SJCRH30 (cell line): Measurements from ENCODE around the gene KCMF1. TPM values are rescaled to one million over a fixed set of nuclear protein-coding genes. Genes with fewer than 3 reads are reported as not detected.

ENCODE experiments used
- DNase-seq, 2 experiments: peaks; one replicate each; pipeline ENCODE4 v3.0.0-alpha.2; 2015 to 2020
- H3K27ac ChIP-seq: fragments of 250-450 bp; sonication (Bioruptor Pico); 2 replicates; pipeline ENCODE4 v1.5.1; 2020; ENCODE audit warnings: mild to moderate bottlenecking, moderate library complexity
- H3K27me3 ChIP-seq: fragments of 250-450 bp; sonication (Bioruptor Pico); 2 replicates; pipeline ENCODE4 v1.5.1; 2020; ENCODE audit warnings: mild to moderate bottlenecking, moderate library complexity
- H3K36me3 ChIP-seq: fragments of 250-450 bp; sonication (Bioruptor Pico); 2 replicates; pipeline ENCODE4 v1.5.1; 2020; ENCODE audit warnings: mild to moderate bottlenecking, moderate library complexity
- H3K4me1 ChIP-seq: fragments of 250-450 bp; sonication (Bioruptor Pico); 2 replicates; pipeline ENCODE4 v1.5.1; 2020; ENCODE audit warnings: mild to moderate bottlenecking, moderate library complexity
- H3K4me3 ChIP-seq: fragments of 250-450 bp; sonication (Bioruptor Pico); 2 replicates; pipeline ENCODE4 v1.5.1; 2020; ENCODE audit warnings: mild to moderate bottlenecking, moderate library complexity
- H3K9me3 ChIP-seq: fragments of 250-450 bp; sonication (Bioruptor Pico); replicated peaks from 2 replicates; pipeline ENCODE4 v1.5.1; 2020; ENCODE audit warnings: mild to moderate bottlenecking, moderate library complexity
- total RNA-seq: library from RNA; depleted of rRNA; stranded (reverse); fragments of >200 nt; shearing (Covaris generic); gene quantifications from 2 replicates; pipeline ENCODE4 v1.2.3, GENCODE V29; 2014

The KCMF1 gene
- total RNA-seq, 1 experiment from 2014 or later = 93.0 TPM

DNA sequence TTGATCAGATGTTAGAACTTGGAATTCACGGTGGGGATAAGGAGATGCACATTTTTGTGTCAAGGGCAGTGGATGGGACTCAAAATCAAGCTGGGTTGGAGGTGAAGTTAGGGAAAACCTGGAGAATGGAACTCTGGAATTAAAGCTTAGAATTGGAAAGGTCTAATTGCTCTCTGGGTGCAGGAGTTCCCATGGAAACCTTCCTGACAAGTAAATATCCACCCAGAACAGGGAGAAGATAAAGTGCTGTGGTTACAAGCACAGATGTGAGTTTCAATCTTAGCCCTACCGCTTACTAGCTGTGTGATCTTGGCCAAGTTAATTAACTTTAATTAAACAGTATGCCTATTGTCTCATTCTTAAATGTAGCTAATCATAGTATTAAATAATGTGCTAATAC, 90.9 kb downstream of the KCMF1 start:
- Histone ChIP-seq H3K27ac (no peak overlapping the region), H3K4me1 (peaks cover 18% of the 10 kb centered on the region), H3K9me3 (no peaks in the 10 kb centered on the region), H3K4me3 (no peak overlapping the region), H3K36me3 (no peaks in the 10 kb centered on the region), H3K27me3 (no peaks in the 10 kb centered on the region)
- no peak for DNase-seq

DNA sequence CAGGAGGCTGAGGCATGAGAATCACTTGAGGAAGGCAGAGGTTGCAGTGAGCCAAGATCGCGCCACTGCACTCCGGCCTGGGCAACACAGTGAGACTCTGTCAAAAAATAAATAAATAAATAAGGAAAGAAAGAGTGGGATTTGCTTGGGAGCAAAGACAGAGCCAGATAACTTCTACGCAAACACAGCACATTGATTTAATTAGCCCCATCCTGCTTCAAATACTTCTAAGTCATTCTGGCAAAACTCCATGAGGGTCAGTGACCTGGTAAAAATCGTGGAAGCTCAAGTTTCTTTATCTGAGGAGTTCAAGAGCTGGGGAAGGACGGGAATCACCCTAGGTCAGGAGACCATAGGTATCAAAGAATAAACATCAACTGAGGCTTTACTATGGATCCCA, 91.6 kb downstream of the KCMF1 start:
- no peak overlapping the region for H3K4me3 ChIP-seq
- no peak for DNase-seq
- peaks cover 18% of the 10 kb centered on the region for H3K4me1 ChIP-seq
- no peak overlapping the region for H3K27ac ChIP-seq
- H3K27me3 ChIP-seq = no peaks in the 10 kb centered on the region
- no peaks in the 10 kb centered on the region for H3K36me3 ChIP-seq
- no peaks in the 10 kb centered on the region for H3K9me3 ChIP-seq

DNA sequence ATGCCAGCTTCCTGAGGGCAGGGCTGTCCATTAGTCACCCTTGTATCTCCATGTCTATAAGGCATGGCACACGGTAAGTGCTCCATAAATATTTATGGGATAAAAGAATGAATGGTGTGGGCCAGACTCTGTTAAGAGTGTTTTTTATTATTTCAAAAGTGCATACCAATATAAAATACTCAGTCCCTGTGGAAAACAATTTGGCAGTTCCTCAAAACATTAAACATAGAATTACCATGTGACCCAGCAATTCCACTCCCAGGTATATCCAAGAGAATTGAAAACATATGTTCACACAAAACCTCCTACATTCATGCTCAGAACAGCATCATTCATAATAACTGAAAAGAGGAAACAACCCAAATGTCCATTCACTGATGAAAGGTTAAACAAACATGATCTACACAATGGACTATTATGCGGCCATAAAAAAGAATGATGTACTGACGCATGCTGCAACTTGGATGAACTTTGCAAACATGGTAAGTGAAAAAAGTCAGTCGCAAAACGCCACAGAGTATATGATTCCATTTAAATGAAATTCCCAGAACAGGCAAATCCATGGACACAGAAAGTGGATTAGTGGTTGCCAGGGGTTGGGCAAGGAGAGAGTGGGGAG, 93.1 kb downstream of the KCMF1 start:
- no peak overlapping the region for H3K27ac ChIP-seq
- peaks cover 18% of the 10 kb centered on the region for H3K4me1 ChIP-seq
- H3K4me3 ChIP-seq = no peak overlapping the region
- H3K9me3 ChIP-seq = no peaks in the 10 kb centered on the region
- no peaks in the 10 kb centered on the region for H3K36me3 ChIP-seq
- H3K27me3 ChIP-seq = no peaks in the 10 kb centered on the region
- DNase-seq = no peak

- Histone ChIP-seq H3K36me3 (no peaks in the 10 kb centered on the region), H3K4me1 (peaks cover 18% of the 10 kb centered on the region), H3K4me3 (no peak overlapping the region), H3K27me3 (no peaks in the 10 kb centered on the region), H3K27ac (no peak overlapping the region), H3K9me3 (no peaks in the 10 kb centered on the region)
- peak; percentile 37 to 49 for DNase-seq
These were observed 94.1 kb downstream of the KCMF1 start for GRCh38 chr2:85064927-85065577.

DNA sequence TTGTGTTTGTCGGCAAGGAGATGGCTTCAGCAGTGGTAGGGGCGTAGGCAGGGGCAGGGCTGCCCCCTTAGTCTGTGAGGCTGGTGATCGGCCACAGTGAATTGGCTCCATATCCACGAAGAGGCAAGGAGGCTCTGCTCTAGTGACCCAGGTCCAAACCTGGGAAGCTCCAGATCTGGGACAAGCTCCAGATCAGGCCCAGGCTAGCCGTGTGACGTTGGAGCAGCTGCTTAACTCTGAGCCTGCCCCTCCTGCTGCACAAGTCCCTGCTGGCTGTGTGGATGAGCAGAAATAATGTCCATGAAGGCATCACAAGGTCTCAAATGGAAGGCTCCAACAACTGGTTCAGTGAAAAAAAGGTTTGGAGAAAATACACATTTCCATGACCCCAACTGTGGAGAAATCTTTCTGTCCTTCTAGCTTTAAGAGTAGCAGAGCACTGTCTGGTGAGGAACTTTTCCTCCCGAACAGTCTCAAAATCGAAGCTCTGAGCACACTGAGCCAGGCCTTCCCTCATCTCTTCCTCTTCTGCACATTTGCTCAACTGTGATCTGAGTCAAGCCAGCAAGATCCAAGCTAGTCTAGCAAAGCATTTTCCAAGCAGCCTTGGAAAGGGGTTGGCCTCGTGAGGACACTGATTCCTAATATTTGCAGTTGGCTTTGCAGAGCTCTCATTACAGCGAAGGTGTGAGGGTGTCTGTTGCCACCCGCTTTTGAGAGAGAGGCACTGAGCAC, 95.2 kb downstream of the KCMF1 start:
- H3K4me1 ChIP-seq = peaks cover 18% of the 10 kb centered on the region
- no peak overlapping the region for H3K27ac ChIP-seq
- H3K27me3 ChIP-seq = no peaks in the 10 kb centered on the region
- DNase-seq = peak; percentile 32 to 58
- H3K9me3 ChIP-seq = no peaks in the 10 kb centered on the region
- no peaks in the 10 kb centered on the region for H3K36me3 ChIP-seq
- H3K4me3 ChIP-seq = no peak overlapping the region

- peak overlapping the region; percentile 36 for H3K4me3 ChIP-seq
- no peak overlapping the region for H3K27ac ChIP-seq
- DNase-seq = peak; percentile 89 to 95
- H3K4me1 ChIP-seq = peaks cover 18% of the 10 kb centered on the region
- no peaks in the 10 kb centered on the region for H3K36me3 ChIP-seq
- H3K27me3 ChIP-seq = no peaks in the 10 kb centered on the region
- no peaks in the 10 kb centered on the region for H3K9me3 ChIP-seq
These were observed 96.0 kb downstream of the KCMF1 start for GRCh38 chr2:85066874-85067351.

GRCh38 chr2:85071096-85071495, 100.1 kb downstream of the KCMF1 start:
- Histone ChIP-seq H3K36me3 (no peaks in the 10 kb centered on the region), H3K4me1 (peaks cover 6% of the 10 kb centered on the region), H3K9me3 (no peaks in the 10 kb centered on the region), H3K27me3 (no peaks in the 10 kb centered on the region), H3K4me3 (no peak overlapping the region), H3K27ac (no peak overlapping the region)
- no peak for DNase-seq

- no peak for DNase-seq
- H3K4me1 ChIP-seq = no peaks in the 10 kb centered on the region
- H3K4me3 ChIP-seq = no peak overlapping the region
- H3K9me3 ChIP-seq = no peaks in the 10 kb centered on the region
- H3K27me3 ChIP-seq = no peaks in the 10 kb centered on the region
- H3K36me3 ChIP-seq = no peaks in the 10 kb centered on the region
- H3K27ac ChIP-seq = no peak overlapping the region
These were observed 102.1 kb downstream of the KCMF1 start for GRCh38 chr2:85073033-85073432.

DNA sequence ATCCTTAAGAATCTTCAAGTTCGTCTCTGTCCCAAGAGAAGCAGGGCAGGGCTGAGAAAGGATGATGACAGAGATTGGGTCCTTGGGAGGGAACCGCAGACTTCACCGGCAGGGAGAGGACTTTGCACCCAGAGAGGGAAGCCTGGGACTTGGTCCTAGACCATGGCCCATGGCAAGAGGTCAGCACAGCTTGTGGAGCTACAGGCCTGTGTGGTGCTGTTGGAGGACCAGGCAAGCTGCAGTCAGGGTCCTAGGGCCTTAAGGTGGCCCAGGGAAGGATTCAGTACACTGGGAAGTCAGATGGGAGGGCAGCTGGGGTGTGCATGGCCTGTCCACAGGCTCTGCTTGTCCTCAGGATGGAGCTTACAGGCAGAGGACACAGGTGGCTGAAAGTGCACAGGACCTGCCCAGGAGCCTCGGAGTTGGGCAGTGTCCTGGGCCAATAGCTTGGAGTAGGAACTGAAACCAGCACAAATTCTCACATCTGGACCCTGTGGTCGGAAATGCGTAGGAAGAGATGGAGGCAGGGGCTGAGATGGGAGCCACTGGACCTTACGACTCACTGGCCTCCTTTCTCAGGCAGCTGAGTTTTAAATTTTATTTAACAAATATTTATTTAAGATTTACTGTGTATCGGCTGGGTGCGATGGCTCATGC, 105.8 kb downstream of the KCMF1 start:
- Histone ChIP-seq H3K27ac (no peak overlapping the region), H3K27me3 (no peaks in the 10 kb centered on the region), H3K4me3 (no peak overlapping the region), H3K4me1 (no peaks in the 10 kb centered on the region), H3K36me3 (no peaks in the 10 kb centered on the region), H3K9me3 (peaks cover 8% of the 10 kb centered on the region)
- no peak for DNase-seq

DNA sequence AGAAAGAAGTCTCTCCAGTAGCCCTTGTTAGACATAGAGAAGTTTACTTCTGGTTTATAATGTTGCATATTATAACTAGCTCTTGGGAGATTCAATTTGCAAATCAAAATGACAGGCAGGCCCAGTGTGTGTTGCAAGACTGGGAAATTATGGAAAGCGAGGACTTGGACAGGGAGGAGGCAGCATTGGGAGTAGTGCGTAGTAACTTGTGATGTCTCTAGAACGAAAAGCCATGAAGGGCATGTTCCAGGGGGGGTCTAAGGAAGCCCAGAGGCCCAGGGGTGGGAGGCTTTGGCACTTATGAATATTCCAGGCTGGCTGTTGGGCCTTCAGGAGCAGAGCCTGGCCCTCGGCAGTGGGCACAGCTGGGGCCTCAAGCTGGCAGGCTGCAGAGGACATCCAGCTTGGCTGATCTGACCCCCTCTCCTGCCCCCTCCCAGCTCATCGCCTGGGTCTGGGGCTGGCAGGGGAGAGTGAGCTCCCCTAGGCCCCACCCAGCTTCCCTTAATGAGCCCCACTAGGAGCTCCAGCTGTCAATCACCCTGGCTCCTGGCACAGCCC, 107.0 kb downstream of the KCMF1 start:
- no peak overlapping the region for H3K27ac ChIP-seq
- H3K36me3 ChIP-seq = no peaks in the 10 kb centered on the region
- no peak overlapping the region for H3K4me3 ChIP-seq
- peaks cover 13% of the 10 kb centered on the region for H3K9me3 ChIP-seq
- H3K4me1 ChIP-seq = no peaks in the 10 kb centered on the region
- DNase-seq = no peak
- H3K27me3 ChIP-seq = no peaks in the 10 kb centered on the region

DNA sequence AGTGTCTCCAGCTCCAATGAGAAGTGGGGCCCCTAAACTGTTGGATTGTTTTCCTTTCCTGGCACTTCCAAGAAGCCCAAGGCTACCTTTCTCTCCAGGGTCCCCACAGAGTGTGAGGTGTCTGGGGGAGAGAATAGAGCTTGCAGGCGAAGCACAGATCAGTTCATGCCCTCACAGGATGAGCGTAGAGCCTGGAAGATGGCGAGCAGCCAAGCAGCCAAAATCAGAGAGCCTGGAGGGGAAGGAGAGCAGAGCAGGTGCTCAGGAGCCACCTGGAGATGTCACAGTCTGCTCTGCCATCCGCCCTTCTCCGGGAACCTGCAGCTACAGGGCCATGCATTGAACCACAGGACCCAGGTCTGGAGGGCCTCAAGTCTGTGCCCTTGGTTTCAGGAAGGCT, 107.6 kb downstream of the KCMF1 start:
- DNase-seq = no peak
- no peak overlapping the region for H3K4me3 ChIP-seq
- no peaks in the 10 kb centered on the region for H3K27me3 ChIP-seq
- no peaks in the 10 kb centered on the region for H3K36me3 ChIP-seq
- H3K27ac ChIP-seq = no peak overlapping the region
- peaks cover 13% of the 10 kb centered on the region for H3K9me3 ChIP-seq
- no peaks in the 10 kb centered on the region for H3K4me1 ChIP-seq

- H3K9me3 ChIP-seq = peaks cover 13% of the 10 kb centered on the region
- H3K27me3 ChIP-seq = no peaks in the 10 kb centered on the region
These were observed 112.1 kb downstream of the KCMF1 start for GRCh38 chr2:85083092-85083491.

DNA sequence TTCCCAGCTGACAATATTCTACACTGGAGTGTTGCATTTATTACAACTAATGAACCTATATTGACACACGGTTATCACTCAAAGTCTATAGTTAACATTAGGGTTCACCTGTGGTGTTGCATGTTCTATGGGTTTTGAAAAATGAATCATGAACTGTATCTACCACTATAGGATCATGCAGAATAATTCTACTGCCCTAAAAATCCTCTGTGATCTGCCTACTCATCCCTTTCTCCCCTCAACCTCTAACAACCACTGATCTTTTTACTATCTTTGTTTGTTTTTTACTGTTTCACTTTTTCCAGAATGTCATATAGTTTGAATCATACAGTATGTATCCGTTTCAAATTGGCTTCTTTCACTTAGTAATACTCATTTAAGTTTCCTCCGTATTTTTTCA, 114.6 kb downstream of the KCMF1 start:
- H3K4me3 ChIP-seq = no peak overlapping the region
- peaks cover 18% of the 10 kb centered on the region for H3K4me1 ChIP-seq
- H3K27me3 ChIP-seq = no peaks in the 10 kb centered on the region
- H3K9me3 ChIP-seq = peaks cover 13% of the 10 kb centered on the region
- no peak overlapping the region for H3K27ac ChIP-seq
- DNase-seq = no peak
- no peaks in the 10 kb centered on the region for H3K36me3 ChIP-seq

More at GRCh38 chr2:85083092-85083491, 112.1 kb downstream of the KCMF1 start:
- Histone ChIP-seq H3K27ac (no peak overlapping the region), H3K4me3 (no peak overlapping the region), H3K4me1 (no peaks in the 10 kb centered on the region), H3K36me3 (no peaks in the 10 kb centered on the region)
- no peak for DNase-seq

- H3K4me1 ChIP-seq = peaks cover 20% of the 10 kb centered on the region
- H3K36me3 ChIP-seq = no peaks in the 10 kb centered on the region
- H3K27me3 ChIP-seq = no peaks in the 10 kb centered on the region
These were observed 116.6 kb downstream of the KCMF1 start for GRCh38 chr2:85087541-85087940.

More at GRCh38 chr2:85087541-85087940, 116.6 kb downstream of the KCMF1 start:
- 0 out of 2 replicates have a peak, but pooled peaks cover 2% of the 10 kb centered on the region for H3K9me3 ChIP-seq
- no peak overlapping the region for H3K4me3 ChIP-seq
- no peak for DNase-seq
- H3K27ac ChIP-seq = no peak overlapping the region
